A673 (cell line): ENCODE results near the gene ADAMTS1. TPM values are rescaled to one million over a fixed set of nuclear protein-coding genes. Genes with fewer than 3 reads are reported as not detected.

Experiments used
- BruUV-seq: library from RNA; stranded (reverse); fragments of 400-500 nt; replicated peaks from 2 replicates; lab custom pipeline; 2021; lab: Mats Ljungman, UMichigan
- CTCF ChIA-PET: fragments of 300-600 bp; sonication (Branson Sonifier 250); formaldehyde crosslinking; loops from one replicate; lab custom pipeline; 2022; ENCODE audit warnings: antibody characterized with exemption; lab: Charles Lee
- POLR2A ChIA-PET: fragments of 300-600 bp; sonication (Branson Sonifier 250); formaldehyde crosslinking; loops from one replicate; lab custom pipeline; 2022; ENCODE audit warnings: antibody characterized with exemption; ENCODE audit not compliant: low non-redundant PET; lab: Charles Lee
- DNase-seq: peaks from one replicate; pipeline ENCODE4 v3.0.0-alpha.2; 2015; ENCODE audit warnings: low spot score
- H3K27ac ChIP-seq: fragments of 200-600 bp; sonication (generic); 2 replicates; pipeline ENCODE4 v1.5.1; 2016; ENCODE audit warnings: mixed run types, low read depth, mild to moderate bottlenecking, mixed read lengths, antibody characterized with exemption, low read length; ENCODE audit not compliant: poor library complexity, severe bottlenecking
- H3K27me3 ChIP-seq: fragments of 200-600 bp; sonication (generic); replicated peaks from 2 replicates; pipeline ENCODE4 v1.6.1; 2017; ENCODE audit warnings: mixed run types, low read depth, mild to moderate bottlenecking, mixed read lengths, antibody characterized with exemption, low read length; ENCODE audit not compliant: insufficient read depth, poor library complexity
- H3K36me3 ChIP-seq: fragments of 200-600 bp; sonication (generic); 2 replicates; pipeline ENCODE4 v1.6.1; 2016; ENCODE audit warnings: mixed run types, mild to moderate bottlenecking, mixed read lengths, antibody characterized with exemption, low read length; ENCODE audit not compliant: insufficient read depth, poor library complexity, severe bottlenecking
- H3K4me1 ChIP-seq: fragments of 200-600 bp; sonication (generic); 2 replicates; pipeline ENCODE4 v1.6.1; 2017; ENCODE audit warnings: mixed run types, mild to moderate bottlenecking, mixed read lengths, antibody characterized with exemption, low read length; ENCODE audit not compliant: insufficient read depth, poor library complexity, severe bottlenecking
- H3K4me3 ChIP-seq: fragments of 200-600 bp; sonication (generic); 2 replicates; pipeline ENCODE4 v1.5.1; 2016; ENCODE audit warnings: low read depth, mixed run types, mild to moderate bottlenecking, mixed read lengths, low read length; ENCODE audit not compliant: poor library complexity, severe bottlenecking
- H3K9me3 ChIP-seq: fragments of 200-600 bp; sonication (generic); 2 replicates; pipeline ENCODE4 v1.6.1; 2016; ENCODE audit warnings: mixed run types, low read depth, mild to moderate bottlenecking, mixed read lengths, antibody characterized with exemption, low read length; ENCODE audit not compliant: poor library complexity, severe bottlenecking
- EZH2 ChIP-seq: fragments of 200-600 bp; sonication (generic); IDR thresholded peaks from 2 replicates; pipeline ENCODE4 v1.6.1; 2017; ENCODE audit warnings: borderline replicate concordance, low read depth, mild to moderate bottlenecking, mixed read lengths, antibody characterized with exemption, low read length; ENCODE audit not compliant: poor library complexity, severe bottlenecking
- intact Hi-C: fragments of 100-400 bp; cut with micrococcal nuclease; formaldehyde crosslinking; loops from one replicate; pipeline ENCODE4 v1.10.0; 2022; ENCODE audit not compliant: unreplicated experiment
- total RNA-seq: library from RNA; stranded (reverse); gene quantifications from 2 replicates; pipeline ENCODE4 v1.2.3, GENCODE V29; 2021
- TF ChIP-seq, protein P1 (sequence below): fragments of 300-800, 200-600 bp; sonication (generic); conservative IDR thresholded peaks from 2 replicates; pipeline ENCODE4 v1.5.1; 2017; ENCODE audit warnings: low read depth, mild to moderate bottlenecking, antibody characterized with exemption, low read length, moderate library complexity, mixed read lengths

ADAMTS1 gene
- total RNA-seq, 1 experiment from 2014 or later: 17.9 TPM

DNA sequence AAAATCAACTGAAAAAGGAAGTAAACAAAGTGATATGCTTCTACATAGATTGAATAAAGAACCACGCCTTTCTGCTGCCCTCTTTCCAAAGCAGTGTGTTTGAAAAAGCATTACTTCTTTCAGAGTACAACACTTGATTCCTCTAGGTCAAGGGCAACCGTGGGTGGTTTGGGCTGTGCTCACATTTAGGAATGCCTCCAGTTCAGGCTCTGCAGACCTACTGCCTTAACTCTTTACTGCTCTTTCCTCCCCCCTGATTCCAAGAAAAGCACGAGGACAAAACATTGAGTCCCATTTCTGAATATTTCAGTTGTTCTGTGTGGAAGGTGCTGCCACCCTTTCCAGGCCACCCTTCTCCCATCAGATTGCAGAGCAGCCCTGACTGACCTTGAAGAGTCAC is 45.2 kb downstream of the ADAMTS1 start:
- Histone ChIP-seq H3K27ac (no peak overlapping the region), H3K9me3 (no peaks in the 10 kb centered on the region), H3K36me3 (no peaks in the 10 kb centered on the region), H3K4me3 (no peak overlapping the region), H3K27me3 (no peaks in the 10 kb centered on the region), H3K4me1 (peaks cover 34% of the 10 kb centered on the region)
- DNase-seq: no peak
- TF ChIP-seq, protein P1, sequence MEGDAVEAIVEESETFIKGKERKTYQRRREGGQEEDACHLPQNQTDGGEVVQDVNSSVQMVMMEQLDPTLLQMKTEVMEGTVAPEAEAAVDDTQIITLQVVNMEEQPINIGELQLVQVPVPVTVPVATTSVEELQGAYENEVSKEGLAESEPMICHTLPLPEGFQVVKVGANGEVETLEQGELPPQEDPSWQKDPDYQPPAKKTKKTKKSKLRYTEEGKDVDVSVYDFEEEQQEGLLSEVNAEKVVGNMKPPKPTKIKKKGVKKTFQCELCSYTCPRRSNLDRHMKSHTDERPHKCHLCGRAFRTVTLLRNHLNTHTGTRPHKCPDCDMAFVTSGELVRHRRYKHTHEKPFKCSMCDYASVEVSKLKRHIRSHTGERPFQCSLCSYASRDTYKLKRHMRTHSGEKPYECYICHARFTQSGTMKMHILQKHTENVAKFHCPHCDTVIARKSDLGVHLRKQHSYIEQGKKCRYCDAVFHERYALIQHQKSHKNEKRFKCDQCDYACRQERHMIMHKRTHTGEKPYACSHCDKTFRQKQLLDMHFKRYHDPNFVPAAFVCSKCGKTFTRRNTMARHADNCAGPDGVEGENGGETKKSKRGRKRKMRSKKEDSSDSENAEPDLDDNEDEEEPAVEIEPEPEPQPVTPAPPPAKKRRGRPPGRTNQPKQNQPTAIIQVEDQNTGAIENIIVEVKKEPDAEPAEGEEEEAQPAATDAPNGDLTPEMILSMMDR: no peak
- no peak for TF ChIP-seq EZH2
- no TSS peak for BruUV-seq
- ChIA-PET CTCF (no interaction called here), POLR2A (no interaction called here)
- intact Hi-C loops: no loop called here

DNA sequence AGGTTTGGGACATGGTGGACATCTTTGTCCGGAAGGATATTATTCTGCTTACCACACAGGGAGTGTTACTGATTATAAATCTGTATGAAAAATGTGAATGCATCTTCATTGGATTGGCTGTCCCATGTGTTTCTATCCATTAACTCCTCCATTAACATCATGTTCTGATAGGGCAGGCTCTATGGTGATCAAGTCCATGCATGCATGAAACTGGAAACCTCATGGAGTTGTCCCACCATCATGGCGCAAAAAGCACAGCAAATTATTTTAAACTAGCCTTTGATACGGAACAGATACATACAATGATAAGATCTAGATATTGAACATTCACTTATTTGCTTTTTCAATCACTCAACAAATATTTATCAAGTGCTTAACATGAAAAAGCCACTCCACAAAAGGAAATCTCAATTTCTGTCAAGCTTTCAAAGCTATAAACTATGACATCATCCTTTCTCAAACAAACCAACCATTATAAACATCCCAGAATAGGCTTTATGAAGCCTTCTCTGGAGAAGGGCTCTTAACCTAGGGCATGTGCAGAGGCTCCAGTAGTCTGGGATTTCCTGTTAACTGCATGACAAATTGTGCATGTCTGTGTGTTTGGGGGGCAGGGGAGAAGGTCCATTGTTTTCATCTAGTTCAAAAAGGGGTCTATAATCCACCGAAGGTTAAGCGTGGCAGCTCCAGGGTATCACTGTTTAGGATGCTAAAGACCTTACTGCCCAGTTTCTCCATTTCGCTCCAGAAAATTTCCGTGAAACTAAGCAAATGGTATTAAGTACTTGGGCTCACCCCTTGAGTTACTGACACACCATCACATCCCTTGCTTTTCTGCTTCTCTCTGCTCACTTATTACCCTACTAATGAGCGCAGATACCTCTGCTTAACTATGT is 46.1 kb downstream of the ADAMTS1 start:
- no TSS peak for BruUV-seq
- CTCF ChIA-PET: no interaction called here

DNA sequence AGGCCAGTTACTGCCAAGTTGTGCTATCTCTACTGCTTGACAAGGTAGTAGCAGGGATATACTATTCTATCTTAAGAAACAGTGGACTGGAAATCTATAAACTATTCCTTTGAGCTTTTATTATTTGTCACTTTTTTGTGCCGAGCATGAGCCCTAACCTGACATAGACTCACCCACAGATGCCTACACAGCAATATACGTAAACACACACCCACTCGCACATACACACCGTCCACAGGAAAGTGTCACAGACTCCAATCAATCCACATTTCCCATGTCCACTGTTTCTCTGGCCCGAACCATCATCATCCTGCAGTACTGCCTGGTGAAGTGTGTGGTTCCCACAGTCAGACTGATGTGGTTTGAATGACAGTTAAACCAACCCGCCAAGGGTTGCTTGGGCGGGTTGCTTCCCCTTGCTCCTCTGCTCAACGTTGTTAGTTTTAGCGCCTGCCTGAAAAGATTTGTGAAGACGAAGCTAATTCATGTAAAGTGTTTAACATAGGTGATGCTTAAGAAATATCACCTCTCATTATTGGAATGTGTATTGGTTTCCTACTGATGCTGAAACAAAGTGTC is 47.2 kb downstream of the ADAMTS1 start:
- BruUV-seq: no TSS peak
- Histone ChIP-seq H3K4me3 (no peak overlapping the region), H3K27me3 (no peaks in the 10 kb centered on the region), H3K9me3 (no peaks in the 10 kb centered on the region), H3K4me1 (peaks cover 27% of the 10 kb centered on the region), H3K36me3 (no peaks in the 10 kb centered on the region), H3K27ac (no peak overlapping the region)
- ChIA-PET POLR2A (no interaction called here), CTCF (no interaction called here)
- TF ChIP-seq EZH2: no peak
- TF ChIP-seq, protein P1: no peak
- intact Hi-C loops: no loop called here
- DNase-seq: no peak

More for the DNA sequence above, 46.1 kb downstream of the ADAMTS1 start:
- Histone ChIP-seq H3K4me1 (peaks cover 34% of the 10 kb centered on the region), H3K9me3 (no peaks in the 10 kb centered on the region), H3K36me3 (no peaks in the 10 kb centered on the region), H3K4me3 (no peak overlapping the region), H3K27me3 (no peaks in the 10 kb centered on the region), H3K27ac (no peak overlapping the region)
- POLR2A ChIA-PET: no interaction called here
- intact Hi-C loops: no loop called here
- DNase-seq: no peak
- no peak for TF ChIP-seq EZH2
- TF ChIP-seq, protein P1: no peak
